Progenitor cell of endocrine pancreas (in vitro differentiated cells): ENCODE measurements around the gene CIB4. TPM values are rescaled to one million over a fixed set of nuclear protein-coding genes. Genes with fewer than 3 reads are reported as not detected.

Source experiments
- DNase-seq: peaks from one replicate; pipeline ENCODE4 v3.0.0; 2021; ENCODE audit warnings: low spot score; ENCODE audit not compliant: unreplicated experiment
- H3K27ac Mint-ChIP-seq: 2 replicates; pipeline ENCODE4 v1.8.0; 2021; ENCODE audit warnings: mild to moderate bottlenecking, moderate library complexity, mixed read lengths
- H3K27me3 Mint-ChIP-seq: 2 replicates; pipeline ENCODE4 v1.8.0; 2021; ENCODE audit warnings: mixed read lengths
- H3K36me3 Mint-ChIP-seq: 2 replicates; pipeline ENCODE4 v1.8.0; 2022; ENCODE audit warnings: mixed read lengths; ENCODE audit not compliant: insufficient read depth
- H3K4me1 Mint-ChIP-seq: 2 replicates; pipeline ENCODE4 v1.8.0; 2021; ENCODE audit warnings: low read depth, mixed read lengths
- H3K4me3 Mint-ChIP-seq: 2 replicates; pipeline ENCODE4 v1.8.0; 2021; ENCODE audit warnings: low read depth, mild to moderate bottlenecking, moderate library complexity, mixed read lengths
- H3K9me3 Mint-ChIP-seq: 2 replicates; pipeline ENCODE4 v1.8.0; 2021; ENCODE audit warnings: low read depth, mixed read lengths
- total RNA-seq: library from RNA; stranded (reverse); gene quantifications from 2 replicates; pipeline ENCODE4 v1.2.1, GENCODE V29; 2021
- TF ChIP-seq, protein P1 (sequence below): fragments of 200-600 bp; sonication (generic); IDR thresholded peaks from one replicate; pipeline ENCODE4 v1.5.0; 2021; ENCODE audit warnings: antibody characterized with exemption, mild to moderate bottlenecking; ENCODE audit not compliant: unreplicated experiment

Gene CIB4
- total RNA-seq, 1 donor from 2014 or later = not detected

DNA sequence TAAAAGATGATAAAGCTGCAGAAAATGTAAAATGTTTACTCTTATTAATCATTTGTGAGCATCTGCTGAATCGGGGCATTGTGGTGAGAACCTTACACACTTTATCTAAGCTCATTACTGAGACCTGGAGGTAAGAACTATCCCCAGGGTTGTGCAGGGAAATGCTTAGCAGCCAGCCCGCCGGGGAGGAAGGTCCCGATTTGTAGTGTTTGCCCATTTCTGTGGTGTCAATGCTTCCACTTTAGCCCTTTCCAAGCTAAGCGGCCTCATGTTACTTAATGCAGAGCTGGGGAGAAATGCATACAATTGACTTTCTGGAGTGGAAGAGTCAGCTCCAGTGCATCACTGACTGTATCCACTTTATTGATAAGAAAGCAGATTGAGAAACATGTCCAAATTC is 30.5 kb upstream of the CIB4 start:
- Mint-ChIP-seq H3K27me3 (peaks cover 30% of the 10 kb centered on the region), H3K27ac (no peak overlapping the region), H3K4me3 (no peak overlapping the region), H3K4me1 (no peaks in the 10 kb centered on the region), H3K36me3 (no peaks in the 10 kb centered on the region), H3K9me3 (peaks cover 4% of the 10 kb centered on the region)
- TF ChIP-seq, protein P1, sequence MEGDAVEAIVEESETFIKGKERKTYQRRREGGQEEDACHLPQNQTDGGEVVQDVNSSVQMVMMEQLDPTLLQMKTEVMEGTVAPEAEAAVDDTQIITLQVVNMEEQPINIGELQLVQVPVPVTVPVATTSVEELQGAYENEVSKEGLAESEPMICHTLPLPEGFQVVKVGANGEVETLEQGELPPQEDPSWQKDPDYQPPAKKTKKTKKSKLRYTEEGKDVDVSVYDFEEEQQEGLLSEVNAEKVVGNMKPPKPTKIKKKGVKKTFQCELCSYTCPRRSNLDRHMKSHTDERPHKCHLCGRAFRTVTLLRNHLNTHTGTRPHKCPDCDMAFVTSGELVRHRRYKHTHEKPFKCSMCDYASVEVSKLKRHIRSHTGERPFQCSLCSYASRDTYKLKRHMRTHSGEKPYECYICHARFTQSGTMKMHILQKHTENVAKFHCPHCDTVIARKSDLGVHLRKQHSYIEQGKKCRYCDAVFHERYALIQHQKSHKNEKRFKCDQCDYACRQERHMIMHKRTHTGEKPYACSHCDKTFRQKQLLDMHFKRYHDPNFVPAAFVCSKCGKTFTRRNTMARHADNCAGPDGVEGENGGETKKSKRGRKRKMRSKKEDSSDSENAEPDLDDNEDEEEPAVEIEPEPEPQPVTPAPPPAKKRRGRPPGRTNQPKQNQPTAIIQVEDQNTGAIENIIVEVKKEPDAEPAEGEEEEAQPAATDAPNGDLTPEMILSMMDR = no peak
- DNase-seq = no peak

DNA sequence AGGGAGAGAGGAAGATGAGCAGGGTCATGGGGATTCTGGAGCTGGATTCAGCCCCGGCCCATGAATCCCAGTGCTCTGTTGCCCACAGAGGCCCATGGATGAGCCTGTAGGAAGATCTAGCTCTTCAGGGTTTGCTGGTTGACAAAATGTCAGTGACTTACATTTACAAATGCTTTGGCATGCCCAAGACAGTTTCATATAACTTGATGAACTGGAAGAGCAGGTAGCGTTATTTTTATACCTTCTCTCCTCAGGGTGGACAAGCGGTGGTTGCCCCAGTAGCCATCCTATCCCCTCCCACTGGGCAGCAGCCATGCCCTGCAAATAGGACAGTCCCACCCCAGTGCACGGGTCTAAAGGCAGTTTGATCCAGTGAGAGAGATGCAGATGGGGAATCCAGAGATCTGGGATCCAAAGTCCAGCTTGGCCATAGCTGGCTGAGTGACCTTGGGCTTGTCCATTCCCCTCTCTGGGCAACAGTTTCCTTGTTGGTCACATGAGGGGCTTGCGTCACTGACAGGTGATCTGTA is 29.8 kb upstream of the CIB4 start:
- H3K27me3 Mint-ChIP-seq = peaks cover 32% of the 10 kb centered on the region
- TF ChIP-seq, protein P1 = no peak
- peaks cover 5% of the 10 kb centered on the region for H3K9me3 Mint-ChIP-seq
- no peaks in the 10 kb centered on the region for H3K36me3 Mint-ChIP-seq
- DNase-seq = no peak
- H3K27ac Mint-ChIP-seq = no peak overlapping the region
- H3K4me1 Mint-ChIP-seq = no peaks in the 10 kb centered on the region
- no peak overlapping the region for H3K4me3 Mint-ChIP-seq

DNA sequence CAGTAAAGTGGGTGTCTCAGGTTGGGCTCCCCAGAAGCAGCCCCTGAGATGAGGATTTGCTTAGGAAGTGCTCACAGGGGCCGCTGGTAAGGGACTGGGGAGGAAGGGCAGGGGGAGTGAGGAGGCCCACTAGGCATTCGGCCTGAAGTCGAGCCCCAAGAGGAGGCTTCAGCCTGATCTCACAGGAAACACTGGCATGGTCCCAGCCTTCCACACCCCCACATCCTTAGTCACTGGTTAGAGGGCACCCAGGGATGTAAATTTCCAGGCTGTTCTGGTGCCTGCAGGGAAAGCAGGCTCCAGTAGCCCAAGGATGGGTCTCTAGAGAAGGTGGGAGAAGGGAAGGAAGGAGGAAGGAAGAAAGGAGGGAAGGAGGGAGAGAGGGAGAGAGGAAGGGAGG is 29.0 kb upstream of the CIB4 start:
- no peak for DNase-seq
- peaks cover 32% of the 10 kb centered on the region for H3K27me3 Mint-ChIP-seq
- no peaks in the 10 kb centered on the region for H3K36me3 Mint-ChIP-seq
- no peak overlapping the region for H3K4me3 Mint-ChIP-seq
- H3K4me1 Mint-ChIP-seq = no peaks in the 10 kb centered on the region
- H3K9me3 Mint-ChIP-seq = peaks cover 9% of the 10 kb centered on the region
- TF ChIP-seq, protein P1 = no peak
- H3K27ac Mint-ChIP-seq = no peak overlapping the region

DNA sequence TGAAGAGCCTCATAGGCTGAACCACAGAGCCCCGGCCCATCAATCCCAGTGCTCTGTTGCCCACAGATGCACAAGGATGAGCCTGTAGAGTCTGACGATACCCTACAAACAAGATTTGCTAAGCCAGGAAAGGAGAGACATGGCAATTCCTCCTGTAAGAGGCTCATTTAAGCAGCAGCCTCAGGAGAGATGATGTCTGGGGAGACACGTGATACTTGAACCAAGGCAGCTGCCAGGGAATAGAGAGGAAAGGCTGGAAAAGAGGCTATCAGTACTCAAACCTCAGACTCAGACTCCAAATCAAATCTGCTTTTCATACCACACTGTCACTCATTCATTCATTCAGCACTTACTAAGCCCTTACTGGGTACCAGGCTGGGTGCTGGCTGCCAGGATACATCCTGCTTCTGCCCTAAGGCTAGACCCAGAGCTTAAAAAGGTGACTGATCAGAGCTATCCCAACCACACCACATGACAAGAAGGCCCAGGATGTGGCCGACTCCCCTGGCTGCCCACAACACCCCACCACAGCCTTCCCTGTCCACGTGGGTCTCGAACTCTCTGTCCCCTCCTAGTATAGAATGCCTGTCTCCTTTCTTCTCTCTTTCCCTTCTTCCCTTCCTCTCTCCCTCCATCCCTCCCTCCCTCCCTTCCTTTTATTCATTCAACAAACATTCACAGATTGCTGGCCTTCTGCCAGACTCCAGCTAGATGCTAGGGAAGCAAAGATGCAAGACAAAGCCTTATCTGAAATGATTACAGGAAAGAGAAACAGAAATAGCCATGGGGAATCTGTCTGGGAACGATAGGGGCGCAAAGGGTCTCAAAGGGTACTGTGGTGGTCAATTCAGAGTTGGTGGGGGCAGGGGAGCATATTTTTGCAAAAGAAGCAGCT is 27.9 kb upstream of the CIB4 start:
- H3K27me3 Mint-ChIP-seq = peaks cover 32% of the 10 kb centered on the region
- H3K36me3 Mint-ChIP-seq = no peaks in the 10 kb centered on the region
- no peak for DNase-seq
- no peak overlapping the region for H3K4me3 Mint-ChIP-seq
- H3K9me3 Mint-ChIP-seq = peaks cover 9% of the 10 kb centered on the region
- no peak overlapping the region for H3K27ac Mint-ChIP-seq
- no peaks in the 10 kb centered on the region for H3K4me1 Mint-ChIP-seq
- TF ChIP-seq, protein P1 = no peak

DNA sequence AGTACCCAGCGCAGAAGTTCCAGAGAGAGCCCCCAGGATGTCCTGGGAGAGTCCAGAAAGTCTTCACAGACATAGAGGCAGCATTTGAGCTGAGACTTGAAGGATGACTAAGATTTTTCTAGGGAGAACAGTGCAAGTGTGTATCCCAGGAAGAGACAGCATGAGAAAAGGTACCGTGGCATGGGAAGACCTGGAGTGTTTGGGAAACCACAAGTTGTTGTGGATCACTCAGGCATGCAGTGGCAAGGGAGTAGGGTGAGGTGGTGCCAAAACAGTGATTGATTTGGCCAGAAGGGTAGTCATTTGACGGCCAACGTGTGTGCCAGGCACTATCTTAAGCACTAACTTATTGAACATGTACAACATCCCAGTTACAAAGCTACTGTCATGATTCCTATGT is 26.9 kb upstream of the CIB4 start:
- Mint-ChIP-seq H3K4me3 (no peak overlapping the region), H3K27ac (no peak overlapping the region), H3K27me3 (peaks cover 26% of the 10 kb centered on the region), H3K36me3 (no peaks in the 10 kb centered on the region), H3K9me3 (peaks cover 9% of the 10 kb centered on the region), H3K4me1 (no peaks in the 10 kb centered on the region)
- TF ChIP-seq, protein P1 = no peak
- no peak for DNase-seq
